COLO668 (cell line): ENCODE results near the gene CMA1.
"Not testable (repeated sequence)": the region's sequence is repeated elsewhere in the genome, so short reads cannot be mapped to it uniquely, and the experiment has no call there.

ENCODE experiments used
- DNase-seq: peaks from one replicate; lab custom pipeline; 2025; ENCODE audit not compliant: unreplicated experiment; lab: John Stamatoyannopoulos, UW

Gene CMA1

DNA sequence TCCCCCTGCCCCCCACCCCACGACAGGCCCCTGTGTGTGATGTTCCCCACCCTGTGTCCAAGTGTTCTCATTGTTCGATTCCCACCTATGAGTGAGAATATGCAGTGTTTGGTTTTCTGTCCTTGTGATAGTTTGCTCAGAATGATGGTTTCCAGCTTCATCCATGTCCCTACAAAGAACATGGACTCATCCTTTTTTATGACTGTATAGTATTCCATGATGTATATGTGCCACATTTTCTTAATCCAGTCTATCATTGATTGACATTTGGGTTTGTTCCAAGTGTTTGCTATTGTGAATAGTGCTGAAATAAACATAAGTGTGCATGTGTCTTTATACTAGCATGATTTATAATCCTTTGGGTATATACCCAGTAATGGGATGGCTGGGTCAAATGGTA, 37.6 kb downstream of the CMA1 start:
- DNase-seq = not testable (repeated sequence)

DNA sequence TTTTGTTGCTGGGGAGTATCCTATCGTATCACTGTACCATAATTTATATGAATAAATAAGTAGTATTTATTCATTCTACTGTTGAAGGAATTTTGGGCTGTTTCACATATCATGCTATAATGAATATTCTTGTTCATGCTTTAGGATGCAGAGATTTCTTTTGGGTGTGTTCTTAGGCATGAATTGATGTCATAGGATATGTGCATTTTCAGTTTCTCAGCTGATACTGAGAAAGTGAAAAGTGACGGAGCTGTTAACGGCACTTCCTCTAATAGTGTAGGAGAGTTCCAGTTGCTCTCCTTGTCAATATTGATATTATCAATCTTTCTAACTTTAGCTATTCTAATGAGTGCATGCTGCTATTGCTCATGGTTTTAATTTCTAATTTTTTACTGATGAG, 42.3 kb downstream of the CMA1 start:
- no peak for DNase-seq

DNA sequence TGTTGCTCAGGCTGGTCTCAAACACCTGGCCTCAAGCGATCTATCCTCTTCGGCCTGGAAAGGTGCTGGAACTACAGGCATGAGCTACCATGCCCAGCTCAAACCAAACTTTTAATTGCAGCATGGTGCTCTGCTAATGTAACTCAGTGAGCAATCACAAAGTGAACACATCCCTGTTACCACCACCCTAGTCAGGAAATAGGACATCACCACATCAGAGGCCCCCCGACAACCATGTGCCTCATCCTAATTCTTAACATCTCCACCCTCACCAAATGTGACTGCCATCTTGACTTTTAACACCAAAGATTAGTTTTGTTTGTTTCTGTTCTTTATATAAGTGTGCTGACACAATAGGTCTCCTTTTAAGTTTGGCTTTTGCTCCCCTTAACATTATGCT, 42.7 kb downstream of the CMA1 start:
- no peak for DNase-seq

DNA sequence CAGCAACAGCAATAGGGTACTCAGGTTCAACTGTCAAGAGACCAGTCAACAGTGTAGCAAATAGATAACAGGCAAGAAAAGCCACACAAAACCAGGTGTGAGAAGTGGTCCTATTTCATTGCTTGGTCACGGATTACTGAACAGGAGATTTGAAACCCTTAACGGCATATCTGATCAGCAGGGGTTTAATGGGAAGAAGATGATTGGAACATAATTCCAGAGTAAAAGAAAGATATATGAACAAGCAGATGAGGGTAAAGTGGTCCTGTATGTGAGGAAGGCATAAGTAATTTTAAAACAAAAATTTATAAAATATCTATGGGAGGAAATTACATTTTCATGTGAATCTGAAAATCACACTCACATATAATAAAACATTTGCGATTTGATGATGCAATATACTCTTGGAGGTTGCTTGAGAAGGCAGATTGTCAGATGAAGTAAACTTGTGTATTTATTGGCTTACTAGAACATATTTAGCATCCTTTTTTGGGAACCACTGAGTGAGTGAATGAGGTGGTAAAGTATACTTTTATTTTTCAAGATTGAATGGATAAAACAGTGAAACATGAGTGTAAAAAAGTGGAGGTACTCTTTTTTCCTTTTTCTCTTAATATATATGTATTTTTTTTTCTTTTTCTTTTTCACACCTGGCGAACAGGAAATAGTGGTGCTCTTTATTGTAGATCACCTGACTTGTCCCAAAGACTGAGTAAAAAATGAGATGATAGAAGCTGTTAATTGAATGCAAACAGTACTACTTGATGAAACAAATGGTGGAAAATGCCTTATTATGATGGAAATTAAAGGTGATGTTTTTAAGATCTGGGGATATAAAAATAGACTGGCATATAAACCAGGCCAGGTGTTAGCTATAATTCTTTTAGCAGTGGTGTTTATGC, 43.9 kb downstream of the CMA1 start:
- no peak for DNase-seq

DNA sequence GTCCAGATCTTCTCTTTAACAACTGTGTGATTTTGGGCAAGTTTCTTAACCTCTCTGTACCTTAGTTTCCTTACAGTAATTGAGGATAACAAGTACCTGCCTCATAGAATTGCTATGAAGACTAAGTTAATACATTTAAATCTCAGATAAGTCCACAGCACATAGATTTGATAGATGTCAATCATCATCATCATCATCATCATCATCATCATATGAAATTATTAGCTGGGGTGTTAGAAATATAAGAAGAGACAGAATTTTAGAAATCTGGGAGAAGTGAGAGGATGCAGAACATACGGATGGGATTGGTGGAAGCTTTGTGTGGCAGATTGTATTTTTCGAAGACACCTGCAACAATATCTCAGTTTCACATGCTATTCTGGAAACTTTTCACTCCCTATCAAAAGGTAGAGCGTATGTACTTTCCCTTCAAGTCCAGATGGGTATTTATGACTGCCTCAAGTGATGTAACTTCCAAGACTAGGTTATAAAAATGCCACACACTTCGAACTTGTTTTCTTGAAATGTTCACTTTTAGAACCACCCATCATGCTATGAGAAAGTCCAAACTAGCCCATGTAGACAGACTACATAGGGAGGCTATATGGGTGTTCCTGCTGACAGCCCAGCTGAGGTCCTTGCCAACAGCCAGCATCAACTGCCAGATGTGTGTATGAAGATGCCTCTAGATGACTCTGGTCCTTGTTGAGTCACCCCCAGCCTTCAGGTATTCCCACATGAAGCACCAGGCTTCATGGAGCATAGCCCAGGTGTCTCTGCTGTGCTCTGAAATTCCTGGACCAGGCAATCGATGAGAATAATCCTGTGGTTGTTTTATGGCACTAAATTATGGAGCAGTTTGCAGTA, 44.8 kb downstream of the CMA1 start:
- peak; percentile 46 for DNase-seq

DNA sequence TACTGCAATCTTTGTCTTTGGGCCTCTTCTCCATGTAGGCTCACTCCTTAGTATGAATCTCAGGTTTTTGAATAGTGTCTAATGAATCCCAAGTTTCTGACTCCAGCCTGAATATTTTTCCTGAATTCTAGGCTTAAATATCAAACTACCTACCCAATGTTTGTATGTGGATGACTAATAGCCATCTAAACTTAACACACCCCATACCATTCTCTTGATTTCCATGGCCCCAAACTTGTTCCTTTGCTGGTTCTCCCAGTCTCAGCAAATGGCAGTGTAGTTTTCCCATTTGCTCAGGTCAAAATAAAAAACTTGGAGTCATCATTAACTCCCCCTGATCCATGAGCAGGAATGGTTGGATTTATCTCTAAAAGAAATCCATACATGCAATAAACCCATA, 46.7 kb downstream of the CMA1 start:
- DNase-seq = no peak

DNA sequence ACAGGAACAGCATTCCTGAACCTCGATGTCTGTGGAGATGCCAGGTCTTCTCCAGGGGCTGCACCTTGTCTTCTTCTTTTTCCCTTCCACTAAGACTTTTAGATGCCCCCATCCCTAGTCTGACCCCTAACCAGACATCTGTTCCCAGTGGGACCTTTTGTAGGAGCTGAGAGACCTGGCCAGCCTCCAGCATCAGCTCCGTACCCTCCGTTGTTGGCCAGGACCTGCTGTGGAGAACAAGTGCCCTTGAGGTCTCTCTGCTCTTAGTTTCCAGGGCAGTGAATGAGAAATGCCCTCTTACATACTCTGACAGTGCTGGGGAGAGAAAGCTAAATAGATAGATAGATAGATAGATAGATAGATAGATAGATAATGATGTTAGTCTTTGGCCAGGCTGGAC, 48.7 kb downstream of the CMA1 start:
- no peak for DNase-seq

DNA sequence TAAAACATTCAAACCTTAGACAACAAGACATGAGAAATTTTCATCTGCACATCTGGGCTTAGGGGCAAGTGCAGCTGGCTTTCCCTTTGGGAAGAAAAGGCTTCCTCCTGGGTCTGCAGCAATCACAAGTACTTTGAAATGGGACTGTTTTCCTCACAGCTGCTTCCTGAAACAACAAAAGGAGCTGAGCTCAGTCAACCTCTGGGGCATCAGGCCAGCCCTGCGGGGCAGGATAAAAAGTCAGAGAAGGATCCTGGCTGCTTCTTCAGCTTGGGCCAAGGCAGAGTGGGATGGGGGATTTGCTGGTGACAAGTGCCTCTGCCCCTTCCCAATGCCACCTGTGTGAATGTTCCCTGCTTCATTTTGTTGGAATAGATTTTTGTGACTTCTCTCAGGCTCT, 49.3 kb downstream of the CMA1 start:
- DNase-seq = no peak

DNA sequence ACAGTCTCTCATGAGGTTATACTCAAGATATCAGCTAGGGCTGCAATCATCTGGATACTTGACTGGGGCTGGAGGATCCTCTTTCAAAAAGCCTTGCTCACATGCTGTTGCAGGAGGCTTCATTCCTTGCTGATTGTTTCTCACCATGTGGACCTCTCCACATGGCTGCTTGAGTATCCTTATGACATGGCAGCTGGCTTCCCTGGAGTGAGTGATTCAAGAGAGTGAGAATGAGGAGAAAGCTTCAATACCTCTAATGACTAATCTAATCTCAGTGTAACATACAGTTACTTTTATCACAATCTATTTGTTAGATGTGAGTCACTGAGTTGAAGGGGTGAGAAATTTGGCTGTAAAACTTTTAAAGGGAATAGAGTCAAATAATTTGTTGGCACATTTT, 51.1 kb downstream of the CMA1 start:
- DNase-seq = no peak
